Panc1 (cell line): ENCODE measurements around the gene DENND2D.

ENCODE experiments used
- POLR2AphosphoS5 ChIP-seq: IDR thresholded peaks from 2 replicates; pipeline ENCODE4 v1.6.1; 2012; ENCODE audit warnings: mild to moderate bottlenecking, low read depth, low read length, moderate library complexity
- TF ChIP-seq, protein P1 (sequence below): fragments of 450-650 bp; IDR thresholded peaks from 2 replicates; pipeline ENCODE4 v1.5.1; 2017; ENCODE audit warnings: mild to moderate bottlenecking
- TF ChIP-seq, protein P2 (sequence below), 2 experiments: IDR thresholded peaks; 2 replicates each; pipeline ENCODE4 v1.6.1; 2011 to 2012; ENCODE audit warnings: low read depth in 2 of 2, control low read depth in 1 of 2, low read length in 1 of 2, mild to moderate bottlenecking in 1 of 2, moderate library complexity in 1 of 2; ENCODE audit not compliant: insufficient read depth in 1 of 2

DNA sequence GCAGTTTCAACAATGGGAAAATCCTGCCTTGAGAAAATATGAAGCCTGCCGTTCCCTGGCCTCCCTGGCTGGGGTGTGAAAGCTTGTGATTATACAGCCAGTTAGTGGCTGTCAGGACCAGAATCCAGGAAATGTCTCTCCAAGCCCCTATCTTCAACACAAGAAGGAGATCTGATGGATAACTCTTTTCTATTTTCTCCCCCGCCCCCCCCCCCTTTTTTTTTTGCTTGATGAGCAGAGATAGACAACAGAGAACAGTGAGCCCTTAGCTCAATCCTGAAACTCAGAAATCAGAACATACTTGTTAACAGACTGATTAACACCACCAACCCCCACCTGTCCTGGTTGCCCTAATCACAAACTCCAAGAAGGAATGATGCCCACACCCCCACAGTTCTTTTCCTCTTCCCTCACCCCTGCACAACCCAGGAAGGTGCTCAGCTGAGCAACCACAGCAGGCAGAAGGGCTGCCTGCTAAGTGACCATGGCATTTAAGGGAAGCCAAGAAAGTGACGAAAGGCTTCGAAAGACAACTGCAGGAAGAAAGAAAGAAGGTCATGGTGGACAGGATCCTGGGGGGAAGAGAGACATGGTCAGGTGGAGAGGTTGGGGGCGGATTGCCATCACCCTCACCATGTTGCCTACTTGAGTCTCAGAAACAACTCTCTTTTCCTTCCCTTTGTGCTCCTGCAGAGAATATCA lies 12.3 kb upstream of the DENND2D start:
- TF ChIP-seq, protein P1, sequence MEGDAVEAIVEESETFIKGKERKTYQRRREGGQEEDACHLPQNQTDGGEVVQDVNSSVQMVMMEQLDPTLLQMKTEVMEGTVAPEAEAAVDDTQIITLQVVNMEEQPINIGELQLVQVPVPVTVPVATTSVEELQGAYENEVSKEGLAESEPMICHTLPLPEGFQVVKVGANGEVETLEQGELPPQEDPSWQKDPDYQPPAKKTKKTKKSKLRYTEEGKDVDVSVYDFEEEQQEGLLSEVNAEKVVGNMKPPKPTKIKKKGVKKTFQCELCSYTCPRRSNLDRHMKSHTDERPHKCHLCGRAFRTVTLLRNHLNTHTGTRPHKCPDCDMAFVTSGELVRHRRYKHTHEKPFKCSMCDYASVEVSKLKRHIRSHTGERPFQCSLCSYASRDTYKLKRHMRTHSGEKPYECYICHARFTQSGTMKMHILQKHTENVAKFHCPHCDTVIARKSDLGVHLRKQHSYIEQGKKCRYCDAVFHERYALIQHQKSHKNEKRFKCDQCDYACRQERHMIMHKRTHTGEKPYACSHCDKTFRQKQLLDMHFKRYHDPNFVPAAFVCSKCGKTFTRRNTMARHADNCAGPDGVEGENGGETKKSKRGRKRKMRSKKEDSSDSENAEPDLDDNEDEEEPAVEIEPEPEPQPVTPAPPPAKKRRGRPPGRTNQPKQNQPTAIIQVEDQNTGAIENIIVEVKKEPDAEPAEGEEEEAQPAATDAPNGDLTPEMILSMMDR: no peak
- TF ChIP-seq, protein P2, sequence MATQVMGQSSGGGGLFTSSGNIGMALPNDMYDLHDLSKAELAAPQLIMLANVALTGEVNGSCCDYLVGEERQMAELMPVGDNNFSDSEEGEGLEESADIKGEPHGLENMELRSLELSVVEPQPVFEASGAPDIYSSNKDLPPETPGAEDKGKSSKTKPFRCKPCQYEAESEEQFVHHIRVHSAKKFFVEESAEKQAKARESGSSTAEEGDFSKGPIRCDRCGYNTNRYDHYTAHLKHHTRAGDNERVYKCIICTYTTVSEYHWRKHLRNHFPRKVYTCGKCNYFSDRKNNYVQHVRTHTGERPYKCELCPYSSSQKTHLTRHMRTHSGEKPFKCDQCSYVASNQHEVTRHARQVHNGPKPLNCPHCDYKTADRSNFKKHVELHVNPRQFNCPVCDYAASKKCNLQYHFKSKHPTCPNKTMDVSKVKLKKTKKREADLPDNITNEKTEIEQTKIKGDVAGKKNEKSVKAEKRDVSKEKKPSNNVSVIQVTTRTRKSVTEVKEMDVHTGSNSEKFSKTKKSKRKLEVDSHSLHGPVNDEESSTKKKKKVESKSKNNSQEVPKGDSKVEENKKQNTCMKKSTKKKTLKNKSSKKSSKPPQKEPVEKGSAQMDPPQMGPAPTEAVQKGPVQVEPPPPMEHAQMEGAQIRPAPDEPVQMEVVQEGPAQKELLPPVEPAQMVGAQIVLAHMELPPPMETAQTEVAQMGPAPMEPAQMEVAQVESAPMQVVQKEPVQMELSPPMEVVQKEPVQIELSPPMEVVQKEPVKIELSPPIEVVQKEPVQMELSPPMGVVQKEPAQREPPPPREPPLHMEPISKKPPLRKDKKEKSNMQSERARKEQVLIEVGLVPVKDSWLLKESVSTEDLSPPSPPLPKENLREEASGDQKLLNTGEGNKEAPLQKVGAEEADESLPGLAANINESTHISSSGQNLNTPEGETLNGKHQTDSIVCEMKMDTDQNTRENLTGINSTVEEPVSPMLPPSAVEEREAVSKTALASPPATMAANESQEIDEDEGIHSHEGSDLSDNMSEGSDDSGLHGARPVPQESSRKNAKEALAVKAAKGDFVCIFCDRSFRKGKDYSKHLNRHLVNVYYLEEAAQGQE (IDR thresholded peaks at IDR 0.05; ENCODE audit: insufficient read depth in 1 of 2, low read depth in 2 of 2, low read length in 1 of 2): no peak
- TF ChIP-seq POLR2AphosphoS5: no peak
